OCI-LY1 (cell line): ENCODE measurements around the gene PROP1.
"Not testable (repeated sequence)": the region's sequence is repeated elsewhere in the genome, so short reads cannot be mapped to it uniquely, and the experiment has no call there.

ENCODE experiments used
- EZH2 ChIP-seq: fragments of 200-600 bp; sonication (generic), shearing (Covaris generic); IDR thresholded peaks from 2 replicates; pipeline ENCODE4 v1.8.0; 2017; ENCODE audit warnings: borderline replicate concordance, mixed run types, mild to moderate bottlenecking, antibody characterized with exemption, low read length, moderate library complexity, mixed read lengths
- TF ChIP-seq, protein P1 (sequence below): fragments of 200-600 bp; sonication (generic), shearing (Covaris generic); IDR thresholded peaks from 2 replicates; pipeline ENCODE4 v1.5.1; 2017; ENCODE audit warnings: mild to moderate bottlenecking, antibody characterized with exemption, low read length, moderate library complexity, mixed read lengths

DNA sequence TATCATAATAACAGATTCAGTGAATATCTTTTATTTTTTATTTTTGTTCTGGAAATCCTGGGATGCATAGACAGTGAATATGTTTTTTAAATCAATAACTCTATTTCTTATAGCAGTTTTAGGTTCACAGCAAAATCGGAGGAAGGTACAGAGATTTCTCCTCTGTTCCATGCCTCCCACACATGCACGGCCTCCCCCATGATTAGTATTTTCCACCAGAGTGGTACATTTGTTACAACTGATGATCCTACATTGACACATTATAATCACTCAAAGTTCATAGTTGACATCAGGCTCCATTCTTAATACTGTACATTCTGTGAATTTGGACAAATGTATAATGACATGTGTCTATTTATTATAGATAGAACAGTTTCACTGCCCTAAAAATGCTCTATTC, 16.7 kb upstream of the PROP1 start:
- TF ChIP-seq EZH2: not testable (repeated sequence)
- TF ChIP-seq, protein P1, sequence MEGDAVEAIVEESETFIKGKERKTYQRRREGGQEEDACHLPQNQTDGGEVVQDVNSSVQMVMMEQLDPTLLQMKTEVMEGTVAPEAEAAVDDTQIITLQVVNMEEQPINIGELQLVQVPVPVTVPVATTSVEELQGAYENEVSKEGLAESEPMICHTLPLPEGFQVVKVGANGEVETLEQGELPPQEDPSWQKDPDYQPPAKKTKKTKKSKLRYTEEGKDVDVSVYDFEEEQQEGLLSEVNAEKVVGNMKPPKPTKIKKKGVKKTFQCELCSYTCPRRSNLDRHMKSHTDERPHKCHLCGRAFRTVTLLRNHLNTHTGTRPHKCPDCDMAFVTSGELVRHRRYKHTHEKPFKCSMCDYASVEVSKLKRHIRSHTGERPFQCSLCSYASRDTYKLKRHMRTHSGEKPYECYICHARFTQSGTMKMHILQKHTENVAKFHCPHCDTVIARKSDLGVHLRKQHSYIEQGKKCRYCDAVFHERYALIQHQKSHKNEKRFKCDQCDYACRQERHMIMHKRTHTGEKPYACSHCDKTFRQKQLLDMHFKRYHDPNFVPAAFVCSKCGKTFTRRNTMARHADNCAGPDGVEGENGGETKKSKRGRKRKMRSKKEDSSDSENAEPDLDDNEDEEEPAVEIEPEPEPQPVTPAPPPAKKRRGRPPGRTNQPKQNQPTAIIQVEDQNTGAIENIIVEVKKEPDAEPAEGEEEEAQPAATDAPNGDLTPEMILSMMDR: not testable (repeated sequence)
